ENCODE results near the gene ASB16.

- no peak for TF ChIP-seq CTCF (IDR thresholded peaks at IDR 0.05; ENCODE audit: low read depth, low read length)
- no peak for TF ChIP-seq EZH2phosphoT487 (IDR thresholded peaks at IDR 0.05; ENCODE audit: low read depth)
These were observed 15.0 kb upstream of the ASB16 start for GRCh38 chr17:44155488-44155887.
